K562 (cell line): Measurements from ENCODE around the gene KNDC1.

Source experiments
- E2F6 ChIP-seq, 2 experiments: IDR thresholded peaks; 2 replicates each; pipeline ENCODE4 v1.6.1; 2011; ENCODE audit warnings: borderline replicate concordance in 1 of 2, control low read depth in 1 of 2, low read depth in 1 of 2, low read length in 1 of 2, mild to moderate bottlenecking in 1 of 2, mixed read lengths in 1 of 2, moderate library complexity in 1 of 2; ENCODE audit not compliant: insufficient read depth in 1 of 2, insufficient read length in 1 of 2, poor library complexity in 1 of 2, severe bottlenecking in 1 of 2; ENCODE audit errors: extremely low read depth in 1 of 2
- EGR1 ChIP-seq: fragments of 450-650 bp; conservative IDR thresholded peaks from 2 replicates; pipeline ENCODE4 v1.6.1; 2017; ENCODE audit warnings: mild to moderate bottlenecking
- ETV5 ChIP-seq: sonication (generic); formaldehyde crosslinking; IDR thresholded peaks from 2 replicates; pipeline ENCODE4 v1.4.0; 2020; ENCODE audit warnings: low read depth, mild to moderate bottlenecking, missing genetic modification reagents
- FIP1L1 ChIP-seq: fragments of 200-400 bp; formaldehyde crosslinking; IDR thresholded peaks from 2 replicates; pipeline ENCODE4 v1.6.1; 2018; ENCODE audit warnings: mild to moderate bottlenecking, low read depth, low read length; ENCODE audit not compliant: poor library complexity, severe bottlenecking
- GATAD2A ChIP-seq: fragments of 450-650 bp; IDR thresholded peaks from 2 replicates; pipeline ENCODE4 v1.6.1; 2017
- NFYB ChIP-seq: IDR thresholded peaks from 2 replicates; pipeline ENCODE4 v1.6.1; 2011; ENCODE audit warnings: mild to moderate bottlenecking, moderate library complexity; ENCODE audit not compliant: insufficient read length; ENCODE audit errors: extremely low read depth
- WHSC1 ChIP-seq: IDR thresholded peaks from one replicate; pipeline ENCODE4 v1.6.1; 2012; ENCODE audit warnings: low read length, control low read depth, inconsistent platforms
- ZNF347 ChIP-seq: fragments of 450-650 bp; formaldehyde crosslinking; IDR thresholded peaks from 2 replicates; pipeline ENCODE4 v1.4.0; 2020; ENCODE audit warnings: low read depth, mild to moderate bottlenecking, moderate library complexity
- TF ChIP-seq, protein P1 (sequence below): fragments of 450-650 bp; IDR thresholded peaks from 2 replicates; pipeline ENCODE4 v1.6.1; 2016; ENCODE audit warnings: borderline replicate concordance

DNA sequence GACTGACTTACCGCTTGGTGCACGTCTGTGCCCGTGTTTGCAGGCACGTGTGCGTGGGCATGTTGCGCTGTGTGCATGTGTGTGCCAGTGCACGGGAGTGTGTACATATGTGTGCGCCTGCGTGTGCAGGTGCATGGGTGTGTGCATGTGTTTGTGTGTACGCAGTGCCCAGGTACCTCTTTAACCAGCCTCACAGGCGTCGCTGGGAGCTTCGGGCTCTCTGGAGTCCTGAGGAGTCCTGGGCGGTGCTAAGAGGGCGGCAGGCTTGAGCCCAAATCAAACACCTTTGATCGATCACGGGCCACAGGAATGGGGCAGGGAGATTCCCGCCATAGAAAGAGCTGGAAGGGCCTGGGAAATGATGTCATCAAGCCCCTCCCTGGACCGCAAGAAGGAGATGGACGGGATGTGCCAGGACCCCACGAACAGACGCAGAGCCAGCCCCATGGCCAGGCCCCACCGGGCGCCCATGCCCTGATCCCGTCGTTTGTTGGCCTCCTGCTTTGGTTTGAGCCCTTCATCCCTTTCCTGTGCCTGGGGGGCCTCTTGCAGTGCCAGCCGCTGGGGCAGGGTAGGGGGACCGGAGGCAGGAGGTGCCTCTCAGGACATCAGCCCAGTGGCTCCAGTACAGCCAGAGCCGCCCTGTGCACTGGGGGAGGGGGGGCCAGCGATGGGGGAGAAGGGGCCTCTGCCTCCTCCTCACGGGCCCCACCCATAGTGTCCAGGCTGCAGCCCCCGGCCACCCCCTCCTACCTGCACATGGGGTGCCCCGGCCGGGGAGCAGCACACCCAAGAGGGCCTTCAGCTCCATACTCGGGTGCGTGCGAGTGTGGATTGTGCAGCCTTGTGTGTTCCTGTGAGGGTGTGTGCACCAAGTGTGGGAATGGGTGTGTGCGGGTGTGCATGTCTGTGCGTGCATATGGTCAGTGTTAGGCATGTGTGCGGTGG lies 5.8 kb downstream of the KNDC1 start:
- no peak for TF ChIP-seq NFYB
- TF ChIP-seq ZNF347 (CRISPR knock-in tag) = no peak
- TF ChIP-seq, protein P1, sequence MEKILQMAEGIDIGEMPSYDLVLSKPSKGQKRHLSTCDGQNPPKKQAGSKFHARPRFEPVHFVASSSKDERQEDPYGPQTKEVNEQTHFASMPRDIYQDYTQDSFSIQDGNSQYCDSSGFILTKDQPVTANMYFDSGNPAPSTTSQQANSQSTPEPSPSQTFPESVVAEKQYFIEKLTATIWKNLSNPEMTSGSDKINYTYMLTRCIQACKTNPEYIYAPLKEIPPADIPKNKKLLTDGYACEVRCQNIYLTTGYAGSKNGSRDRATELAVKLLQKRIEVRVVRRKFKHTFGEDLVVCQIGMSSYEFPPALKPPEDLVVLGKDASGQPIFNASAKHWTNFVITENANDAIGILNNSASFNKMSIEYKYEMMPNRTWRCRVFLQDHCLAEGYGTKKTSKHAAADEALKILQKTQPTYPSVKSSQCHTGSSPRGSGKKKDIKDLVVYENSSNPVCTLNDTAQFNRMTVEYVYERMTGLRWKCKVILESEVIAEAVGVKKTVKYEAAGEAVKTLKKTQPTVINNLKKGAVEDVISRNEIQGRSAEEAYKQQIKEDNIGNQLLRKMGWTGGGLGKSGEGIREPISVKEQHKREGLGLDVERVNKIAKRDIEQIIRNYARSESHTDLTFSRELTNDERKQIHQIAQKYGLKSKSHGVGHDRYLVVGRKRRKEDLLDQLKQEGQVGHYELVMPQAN = no peak
- TF ChIP-seq EGR1 = no peak
- TF ChIP-seq WHSC1 = no peak
- TF ChIP-seq GATAD2A = no peak
- TF ChIP-seq FIP1L1 = no peak
- TF ChIP-seq ETV5 = no peak
- TF ChIP-seq E2F6 (IDR thresholded peaks at IDR 0.05; ENCODE audit: borderline replicate concordance in 1 of 2, extremely low read depth in 1 of 2, insufficient read depth in 1 of 2, insufficient read length in 1 of 2, low read depth in 1 of 2, low read length in 1 of 2, poor library complexity in 1 of 2, severe bottlenecking in 1 of 2) = no peak
